Stimulated activated CD8-positive, alpha-beta memory T cell treated with anti-CD3 and anti-CD28 coated beads, Interleukin-4, amount 100 ng/mL, for 1 hour (primary cell): ENCODE results near the gene GIPC2.
"Not testable (repeated sequence)": the region's sequence is repeated elsewhere in the genome, so short reads cannot be mapped to it uniquely, and the experiment has no call there.

Experiments used
- DNase-seq, 2 donors: peaks; one replicate each; pipeline ENCODE4 v3.0.0-alpha.2; 2020; ENCODE audit warnings: low read depth in 2 of 2, low spot score in 1 of 2

GIPC2 gene

GRCh38 chr1:78094639-78095038 lies 48.9 kb downstream of the GIPC2 start:
- DNase-seq = no peak

GRCh38 chr1:78095593-78095992 lies 49.8 kb downstream of the GIPC2 start:
- DNase-seq = no peak

DNA sequence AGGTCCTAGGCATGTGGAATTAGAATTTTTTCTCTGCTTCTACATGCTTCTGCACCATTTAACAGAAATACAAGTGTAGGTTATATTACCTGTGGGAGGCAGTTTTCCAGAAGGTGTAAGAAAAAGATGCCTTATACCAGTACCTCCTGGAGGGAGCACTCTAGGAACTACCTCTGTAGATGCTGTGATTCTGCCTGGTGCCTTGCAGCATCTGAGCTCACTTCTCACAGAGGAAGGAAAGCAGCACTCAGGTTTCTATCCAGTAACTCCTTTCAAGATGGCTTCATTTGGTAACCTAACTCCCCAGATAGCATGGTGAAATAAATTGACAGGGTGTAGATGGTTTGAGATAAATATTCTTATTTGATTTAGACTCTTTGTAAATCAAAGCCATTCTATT lies 50.3 kb downstream of the GIPC2 start:
- no peak for DNase-seq

DNA sequence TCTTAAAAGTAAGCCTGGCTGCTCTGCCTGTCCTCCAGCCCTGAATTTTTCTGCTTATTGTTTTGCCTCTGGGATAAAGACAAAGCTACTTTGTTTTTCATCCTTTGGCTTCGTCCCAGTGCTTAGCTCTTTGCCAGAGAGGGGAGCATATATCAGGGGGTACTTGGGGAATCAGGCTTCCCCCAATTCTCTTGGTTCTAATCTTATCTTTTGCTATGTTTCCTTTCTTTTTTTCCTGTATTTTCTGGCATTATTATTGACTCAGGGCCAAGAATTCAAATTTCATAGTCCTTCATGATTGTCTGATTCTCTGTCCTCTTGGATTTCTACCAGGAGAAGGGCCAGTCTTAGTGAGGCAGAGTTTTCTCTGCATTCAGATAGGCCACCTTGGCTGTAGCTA lies 51.2 kb downstream of the GIPC2 start:
- no peak for DNase-seq

DNA sequence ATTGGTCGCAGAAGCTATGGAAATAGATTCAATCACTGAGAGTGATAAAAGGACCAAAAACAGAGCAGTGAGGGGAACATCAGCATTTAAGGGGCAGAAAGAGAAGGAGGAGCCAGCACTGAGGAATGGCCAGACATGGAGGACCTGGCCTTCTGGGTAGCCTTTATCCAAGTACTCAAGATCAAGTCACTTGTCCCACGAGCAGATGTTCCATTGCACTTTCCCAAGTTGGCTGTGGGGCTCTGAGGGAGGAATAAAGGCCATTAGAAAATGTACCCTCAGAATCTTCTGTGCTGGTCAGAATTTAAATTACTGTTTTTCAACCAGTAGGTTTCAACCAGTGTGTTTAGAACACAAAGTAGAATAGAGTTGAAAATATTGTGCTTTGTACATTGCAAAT lies 55.3 kb downstream of the GIPC2 start:
- DNase-seq = no peak

- no peak for DNase-seq
These were observed 55.7 kb downstream of the GIPC2 start for GRCh38 chr1:78101514-78101913.

- no peak for DNase-seq
These were observed 56.3 kb downstream of the GIPC2 start for GRCh38 chr1:78102082-78102481.

GRCh38 chr1:78102916-78103315 lies 57.1 kb downstream of the GIPC2 start:
- DNase-seq = no peak

DNA sequence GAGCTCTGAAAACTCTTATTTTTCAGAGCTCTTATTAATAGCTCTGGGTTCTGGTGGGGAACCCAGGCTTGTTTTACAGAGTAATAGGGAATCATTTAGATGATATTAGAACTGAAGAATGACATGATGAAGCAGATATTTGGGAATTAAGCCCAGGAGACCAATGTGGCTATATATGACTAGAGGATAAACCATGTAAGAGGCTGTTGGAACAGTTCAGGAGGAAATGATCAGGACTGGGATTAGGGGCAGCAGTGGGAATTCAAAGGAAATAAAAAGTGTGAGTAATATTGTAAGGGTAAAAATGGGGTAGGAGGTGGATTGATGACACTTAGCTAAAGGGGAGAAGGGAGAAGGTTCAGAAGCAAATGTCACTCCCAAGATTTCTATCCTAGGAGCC lies 58.6 kb downstream of the GIPC2 start:
- DNase-seq = no peak

DNA sequence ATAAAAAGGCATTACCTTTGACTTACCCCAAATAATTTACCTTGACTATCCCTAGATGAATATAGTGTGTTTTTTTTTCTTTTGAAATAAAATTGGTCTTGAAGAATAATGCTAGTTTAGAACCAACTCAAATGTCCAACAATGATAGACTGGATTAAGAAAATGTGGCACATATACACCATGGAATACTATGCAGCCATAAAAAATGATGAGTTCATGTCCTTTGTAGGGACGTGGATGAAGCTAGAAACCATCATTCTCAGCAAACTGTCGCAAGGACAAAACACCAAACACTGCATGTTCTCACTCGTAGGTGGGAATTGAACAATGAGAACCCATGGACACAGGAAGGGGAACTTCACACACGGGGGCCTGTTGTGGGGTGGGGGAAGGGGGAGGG lies 63.9 kb downstream of the GIPC2 start:
- DNase-seq = not testable (repeated sequence)

GRCh38 chr1:78113156-78113916 lies 67.6 kb downstream of the GIPC2 start:
- DNase-seq = no peak

DNA sequence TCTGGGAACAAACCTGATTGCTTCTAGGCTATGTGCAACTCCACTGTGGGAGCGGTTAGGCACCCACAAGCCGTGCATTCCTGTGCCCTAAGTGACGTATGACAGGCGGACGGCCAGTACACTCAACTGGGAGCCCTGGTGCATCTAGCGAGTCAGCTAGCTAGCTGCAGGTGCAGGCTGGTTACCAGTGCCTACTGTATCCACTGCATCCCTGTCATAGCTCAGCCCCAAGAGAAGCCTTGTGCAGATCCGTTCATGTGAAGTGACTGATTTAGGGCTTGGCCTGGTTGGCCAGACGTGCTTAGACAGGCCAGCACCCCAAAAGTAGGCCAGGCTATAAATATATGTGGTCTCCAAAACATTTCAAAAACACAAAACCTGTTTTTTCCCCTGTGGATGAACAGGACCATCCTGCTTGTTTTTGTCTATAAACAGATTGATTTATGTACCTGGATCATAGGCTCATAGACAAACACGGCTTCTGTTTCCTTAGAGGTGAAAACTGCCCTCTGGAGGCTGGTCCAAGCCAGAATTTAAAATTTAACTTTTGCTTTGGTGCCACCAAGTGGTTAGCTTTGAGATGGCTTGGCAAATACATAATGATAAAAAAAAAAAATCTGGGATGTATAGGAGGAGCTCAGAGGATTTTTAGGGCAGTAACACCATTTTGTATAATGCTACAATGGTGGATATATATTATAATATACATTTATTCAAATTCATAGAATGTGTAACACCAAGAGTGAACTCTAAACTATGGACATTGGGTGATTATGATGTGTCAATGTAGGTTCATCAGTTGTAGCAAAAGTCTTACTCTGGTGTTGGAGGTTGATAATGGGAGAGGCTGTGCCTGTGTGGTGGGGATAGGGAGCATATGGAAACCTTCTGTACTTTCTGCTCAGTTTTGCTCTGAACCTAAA lies 68.5 kb downstream of the GIPC2 start:
- peak in 1 of 2 donors; percentile 14 for DNase-seq

DNA sequence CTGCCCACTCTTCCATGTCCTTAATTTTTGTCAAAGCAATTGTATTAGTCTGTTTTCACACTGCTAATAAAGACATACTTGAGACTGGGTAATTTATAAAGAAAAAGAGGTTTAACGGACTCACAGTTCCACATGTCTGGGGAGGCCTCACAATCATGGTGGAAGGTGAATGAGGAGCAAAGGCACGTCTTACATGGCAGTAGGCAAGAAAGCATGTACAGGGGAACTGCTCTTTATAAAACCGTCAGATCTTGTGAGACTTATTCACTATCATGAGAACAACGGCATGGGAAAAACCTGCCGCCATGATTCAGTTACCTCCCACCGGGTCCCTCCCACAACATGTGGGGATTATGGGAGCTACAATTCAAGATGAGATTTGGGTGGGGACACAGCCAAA lies 74.7 kb downstream of the GIPC2 start:
- DNase-seq = not testable (repeated sequence)

DNA sequence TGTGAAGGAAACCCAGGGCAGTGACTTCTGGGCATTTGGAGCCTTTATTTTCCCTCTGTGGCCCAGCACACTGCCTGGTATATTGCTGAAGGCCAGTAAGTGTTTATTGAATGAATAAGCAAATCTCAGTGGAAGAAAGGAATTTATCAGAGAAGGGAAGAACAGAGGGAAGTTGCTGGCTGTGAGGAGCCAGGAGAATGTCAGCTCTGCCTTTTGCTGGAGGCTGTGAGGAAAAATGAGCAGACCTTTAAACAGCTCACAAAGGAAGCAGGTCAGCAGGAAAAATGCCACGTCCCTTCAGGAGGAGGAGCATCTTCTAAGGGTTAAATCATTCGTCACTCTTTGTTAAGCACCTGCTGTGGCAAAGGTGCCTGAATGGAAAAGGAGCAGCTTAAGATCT lies 75.9 kb downstream of the GIPC2 start:
- no peak for DNase-seq

GRCh38 chr1:78122389-78122788 lies 76.6 kb downstream of the GIPC2 start:
- no peak for DNase-seq

GRCh38 chr1:78126506-78126905 lies 80.7 kb downstream of the GIPC2 start:
- DNase-seq = no peak

DNA sequence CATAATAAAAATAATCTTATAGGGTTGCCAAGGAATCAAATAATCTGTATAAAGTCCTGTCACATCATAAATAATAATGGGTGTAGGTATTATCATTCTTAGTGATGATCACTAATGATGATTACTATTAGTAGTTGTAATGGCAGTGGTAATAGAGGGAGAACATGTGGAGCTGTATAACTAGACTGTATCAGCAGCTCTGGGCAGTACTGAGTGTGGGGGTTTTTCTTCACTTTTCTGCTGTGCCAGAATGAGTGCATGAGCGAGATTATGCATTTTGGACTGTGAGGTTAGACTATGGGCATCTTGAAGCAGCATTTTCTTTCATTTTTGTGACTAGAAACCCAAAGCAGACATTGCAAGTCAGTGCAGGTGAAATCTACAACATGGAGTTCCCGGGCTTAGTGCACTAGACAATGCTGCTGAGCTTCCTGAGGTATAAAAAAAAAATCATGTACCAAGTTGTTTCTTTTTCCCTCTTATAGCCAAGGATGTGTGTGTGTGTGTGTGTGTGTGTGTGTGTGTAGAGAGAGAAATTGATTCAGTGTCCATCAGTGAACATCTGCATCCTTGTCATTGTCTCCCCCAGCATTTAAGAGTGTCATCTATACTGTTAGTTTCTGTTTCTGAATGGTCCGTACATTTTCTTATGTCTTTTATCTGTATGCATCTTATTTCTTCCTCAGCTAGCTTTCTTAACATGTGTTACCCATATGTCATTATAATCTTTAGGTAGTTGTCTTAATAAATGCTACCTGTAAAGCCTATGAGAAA lies 86.6 kb downstream of the GIPC2 start:
- DNase-seq = no peak

- no peak for DNase-seq
These were observed 87.2 kb downstream of the GIPC2 start for GRCh38 chr1:78132948-78133322.

DNA sequence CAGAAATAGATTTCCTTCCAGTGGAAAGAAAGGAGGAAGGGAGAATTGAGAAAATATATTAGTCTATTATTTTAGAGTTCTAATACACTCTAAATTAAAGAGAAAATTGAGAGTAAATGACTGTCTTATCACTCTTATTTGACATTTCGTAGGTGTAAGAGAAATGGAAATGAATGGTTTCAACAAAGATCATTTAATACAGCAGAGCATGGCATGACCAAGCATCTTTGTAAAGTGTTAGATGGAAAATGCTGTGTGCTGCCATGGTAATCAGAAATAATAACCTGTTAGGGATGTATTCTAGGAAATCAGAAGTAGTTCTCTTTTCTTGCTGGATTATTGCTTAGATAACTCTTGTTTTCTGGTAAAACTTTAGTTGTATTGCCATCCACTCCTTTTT lies 90.9 kb downstream of the GIPC2 start:
- DNase-seq = no peak

- DNase-seq = no peak
These were observed 95.9 kb downstream of the GIPC2 start for GRCh38 chr1:78141531-78142231.

DNA sequence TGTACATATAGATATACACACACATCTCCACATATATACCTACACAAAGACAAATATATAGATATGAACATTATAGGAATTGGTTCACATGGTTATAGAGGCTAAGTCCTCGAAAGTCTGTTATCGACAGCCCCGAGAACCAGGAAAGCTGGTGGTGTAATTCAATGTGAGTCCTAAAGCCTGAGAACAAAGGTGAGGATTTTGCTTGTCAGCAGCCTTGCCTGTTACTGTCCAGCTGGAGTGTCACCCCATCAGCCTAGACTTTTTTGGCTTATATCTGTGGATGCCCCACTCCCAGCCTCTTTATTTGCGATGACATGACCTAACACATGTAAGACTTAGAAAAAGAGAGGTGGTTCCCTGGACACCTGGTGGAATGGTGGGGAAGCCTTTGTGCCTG lies 97.0 kb downstream of the GIPC2 start:
- DNase-seq = no peak
